Measurements from ENCODE around the gene PHTF2. TPM values are rescaled to one million over a fixed set of nuclear protein-coding genes. Genes with fewer than 3 reads are reported as not detected.

PHTF2 gene
- total RNA-seq, 2 donors from 2014 or later = 15.4 to 20.6 TPM

GRCh38 chr7:77799078-77799964 lies 748 bp downstream of the PHTF2 start:
- Histone ChIP-seq H3K27ac (ENCODE audit: low read depth, low read length) (peak overlapping the region; percentile 76), H3K27me3 (ENCODE audit: control insufficient read depth, insufficient read depth, low read length, poor library complexity, severe bottlenecking) (no peaks in the 10 kb centered on the region), H3K4me3 (ENCODE audit: low read length) (peak overlapping the region; percentile 88), H3K36me3 (ENCODE audit: control insufficient read depth, insufficient read depth, low read length) (peaks cover 6% of the 10 kb centered on the region), H3K4me1 (ENCODE audit: control insufficient read depth, insufficient read depth, low read length) (peaks cover 8% of the 10 kb centered on the region), H3K9me3 (ENCODE audit: control insufficient read depth, low read length) (no peaks in the 10 kb centered on the region), H3K9ac (ENCODE audit: extremely low read depth, low read length, poor library complexity, severe bottlenecking) (peak overlapping the region; percentile 45)
- WGBS, 2 experiments (ENCODE audit: insufficient coverage in 1 of 2, insufficient read length in 1 of 2) = 2 to 10% methylated on average over 6 to 55 of the region's 55 CpGs
- peaks cover 6% of the 10 kb centered on the region for H3K36me3 Mint-ChIP-seq (ENCODE audit: low read depth)
- peak overlapping the region; percentile 97 for H3K27ac Mint-ChIP-seq
- H3K27me3 Mint-ChIP-seq (ENCODE audit: insufficient read depth) = no peaks in the 10 kb centered on the region
- TF ChIP-seq CTCF (conservative IDR thresholded peaks at IDR 0.05) = no peak
- no peaks in the 10 kb centered on the region for H3K9me3 Mint-ChIP-seq
- peak; percentile 83 for DNase-seq
- peak overlapping the region; percentile 97 for H3K4me3 Mint-ChIP-seq
- H3K4me1 Mint-ChIP-seq = peaks cover 25% of the 10 kb centered on the region

GRCh38 chr7:77800158-77800557 lies 1.6 kb downstream of the PHTF2 start:
- H3K4me3 ChIP-seq (ENCODE audit: low read length) = peak overlapping the region; percentile 88
- no peaks in the 10 kb centered on the region for H3K9me3 Mint-ChIP-seq
- no peaks in the 10 kb centered on the region for H3K27me3 ChIP-seq (ENCODE audit: control insufficient read depth, insufficient read depth, low read length, poor library complexity, severe bottlenecking)
- no peak overlapping the region for H3K9ac ChIP-seq (ENCODE audit: extremely low read depth, low read length, poor library complexity, severe bottlenecking)
- no peaks in the 10 kb centered on the region for H3K36me3 Mint-ChIP-seq (ENCODE audit: low read depth)
- no peak overlapping the region for H3K27ac Mint-ChIP-seq
- peak overlapping the region; percentile 97 for H3K4me3 Mint-ChIP-seq
- H3K36me3 ChIP-seq (ENCODE audit: control insufficient read depth, insufficient read depth, low read length) = no peaks in the 10 kb centered on the region
- WGBS, 2 experiments (ENCODE audit: insufficient coverage in 1 of 2, insufficient read length in 1 of 2) = 77 to 87% methylated on average over 3 to 4 of the region's 4 CpGs
- no peak for TF ChIP-seq CTCF (conservative IDR thresholded peaks at IDR 0.05)
- no peaks in the 10 kb centered on the region for H3K9me3 ChIP-seq (ENCODE audit: control insufficient read depth, low read length)
- peaks cover 20% of the 10 kb centered on the region for H3K4me1 Mint-ChIP-seq
- no peaks in the 10 kb centered on the region for H3K27me3 Mint-ChIP-seq (ENCODE audit: insufficient read depth)
- no peak for DNase-seq
- H3K27ac ChIP-seq (ENCODE audit: low read depth, low read length) = no peak overlapping the region
- peaks cover 8% of the 10 kb centered on the region for H3K4me1 ChIP-seq (ENCODE audit: control insufficient read depth, insufficient read depth, low read length)

GRCh38 chr7:77800730-77801129 lies 2.2 kb downstream of the PHTF2 start:
- Histone ChIP-seq H3K9ac (ENCODE audit: extremely low read depth, low read length, poor library complexity, severe bottlenecking) (no peak overlapping the region), H3K27me3 (ENCODE audit: control insufficient read depth, insufficient read depth, low read length, poor library complexity, severe bottlenecking) (no peaks in the 10 kb centered on the region), H3K4me1 (ENCODE audit: control insufficient read depth, insufficient read depth, low read length) (peaks cover 8% of the 10 kb centered on the region), H3K27ac (ENCODE audit: low read depth, low read length) (no peak overlapping the region), H3K9me3 (ENCODE audit: control insufficient read depth, low read length) (peaks cover 3% of the 10 kb centered on the region), H3K4me3 (ENCODE audit: low read length) (no peak overlapping the region), H3K36me3 (ENCODE audit: control insufficient read depth, insufficient read depth, low read length) (no peaks in the 10 kb centered on the region)
- Mint-ChIP-seq H3K36me3 (ENCODE audit: low read depth) (peaks cover 2% of the 10 kb centered on the region), H3K27ac (no peak overlapping the region), H3K4me1 (peaks cover 20% of the 10 kb centered on the region), H3K9me3 (peaks cover 3% of the 10 kb centered on the region), H3K27me3 (ENCODE audit: insufficient read depth) (no peaks in the 10 kb centered on the region), H3K4me3 (no peak overlapping the region)
- TF ChIP-seq CTCF (conservative IDR thresholded peaks at IDR 0.05) = no peak
- 96% methylated on average over 2 of the region's 2 CpGs; no CpG with 5 or more reads in 1 of the 2 experiments for WGBS, 2 experiments (ENCODE audit: insufficient coverage in 1 of 2, insufficient read length in 1 of 2)
- no peak for DNase-seq
